Activated CD4-positive, CD25-positive, alpha-beta regulatory T cell treated with anti-CD3 and anti-CD28 coated beads, Interleukin-2, amount 50 U/mL, for 24 hours (primary cell): ENCODE data around the gene MOGAT3.
"Not testable (repeated sequence)": the region's sequence is repeated elsewhere in the genome, so short reads cannot be mapped to it uniquely, and the experiment has no call there.

ENCODE experiments used
- ATAC-seq, 2 donors: fragments of 150-1000 bp; cut with Tn5 transposase; one replicate each; pipeline ENCODE4 v1.10.0; 2021; ENCODE audit warnings: mild to moderate bottlenecking in 1 of 2, moderate library complexity in 1 of 2

The MOGAT3 gene

DNA sequence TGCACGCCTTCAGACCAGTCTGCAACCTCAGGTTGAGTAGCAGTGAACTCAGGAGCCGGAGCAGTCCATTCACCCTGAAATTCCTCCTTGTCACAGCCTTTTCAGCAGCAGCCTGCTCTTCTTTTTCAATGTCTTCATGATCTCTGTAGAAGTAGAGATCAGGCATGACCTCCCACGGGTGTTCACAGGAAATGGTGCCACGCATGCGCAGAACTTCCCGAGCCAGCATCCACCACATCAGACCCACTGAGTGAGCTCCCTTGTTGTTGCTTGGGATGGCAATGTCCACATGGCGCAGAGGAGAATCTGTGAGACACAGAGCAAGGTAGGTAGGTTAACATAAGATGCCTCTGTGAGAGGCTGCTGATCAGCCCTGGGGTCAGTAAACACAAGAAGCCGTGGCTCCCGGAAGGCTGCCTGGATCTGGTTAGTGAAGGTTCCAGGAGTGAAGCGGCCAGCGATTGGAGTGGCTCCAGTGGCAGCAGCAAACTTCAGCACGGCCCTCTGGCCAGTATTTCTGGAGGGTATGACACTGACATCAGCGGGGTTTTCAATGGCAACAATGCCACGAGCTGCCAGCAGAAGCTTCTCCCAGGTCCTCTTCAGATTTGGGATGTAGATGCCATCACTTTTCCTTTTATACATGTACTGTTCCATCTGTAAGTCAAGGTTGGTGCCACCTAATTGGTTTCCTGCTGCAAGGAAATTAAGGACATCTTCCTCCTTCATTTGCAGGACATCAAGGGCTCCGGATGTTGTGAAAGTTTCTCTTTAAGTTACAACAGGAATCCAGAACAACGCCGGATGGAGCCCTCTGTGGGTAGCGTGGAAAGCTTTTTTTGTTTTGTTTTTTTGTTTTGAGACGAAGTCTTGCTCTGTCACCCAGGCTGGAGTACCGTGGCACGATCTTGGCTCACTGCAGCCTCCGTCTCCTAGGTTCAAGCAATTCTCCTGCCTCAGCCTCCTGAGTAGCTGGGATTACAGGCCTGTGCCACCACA lies 3.2 kb upstream of the MOGAT3 start:
- ATAC-seq: not testable (repeated sequence)

- no peak for ATAC-seq
Observed at GRCh38 chr7:101202603-101202918, 1.7 kb upstream of the MOGAT3 start.

DNA sequence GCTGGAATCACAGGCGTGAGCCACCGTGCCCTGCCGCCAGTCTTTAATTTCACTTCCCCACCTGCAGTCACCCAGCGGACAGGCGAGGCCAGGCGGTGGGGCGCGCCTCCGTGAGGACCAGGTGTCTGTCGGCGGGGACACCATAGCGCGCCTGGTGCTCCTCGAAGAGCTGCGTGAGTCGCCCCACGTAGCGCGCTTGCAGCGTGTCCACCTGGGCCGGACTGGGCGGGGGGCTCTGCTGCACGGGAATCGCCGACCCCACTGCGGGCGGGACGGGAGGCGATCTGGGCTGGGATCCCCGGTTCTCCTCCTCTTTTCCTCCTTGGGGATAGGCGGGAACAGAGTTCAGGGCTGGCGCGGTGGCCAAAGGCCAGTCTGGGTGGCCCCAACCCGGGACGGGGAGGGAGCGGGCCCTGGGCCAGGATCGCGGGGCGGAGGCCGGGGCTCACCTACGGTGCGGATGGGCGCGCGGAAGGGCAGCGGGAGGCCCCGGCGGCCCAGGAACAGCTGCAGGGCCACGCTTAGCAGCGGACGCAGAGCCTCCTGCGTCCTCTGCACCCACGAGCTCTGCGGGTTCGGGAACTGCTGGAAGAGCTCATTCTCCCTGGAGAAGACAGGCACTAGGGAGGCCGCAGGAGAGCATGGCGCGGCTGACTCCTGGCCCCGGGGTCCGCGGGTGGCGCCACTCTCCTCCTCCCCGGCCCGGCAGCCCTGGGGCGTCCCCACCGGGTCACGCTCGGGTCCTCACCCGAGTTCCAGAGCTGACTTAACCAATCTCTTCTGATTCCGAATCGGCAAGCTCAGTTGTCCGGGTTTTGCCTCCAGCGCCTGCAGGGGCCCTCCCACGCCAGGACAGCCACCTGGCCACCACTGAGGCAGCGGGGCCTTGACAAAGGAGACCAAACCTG lies 1.1 kb upstream of the MOGAT3 start:
- no peak for ATAC-seq

- no peak for ATAC-seq
Observed at GRCh38 chr7:101200504-101200861, 353 bp downstream of the MOGAT3 start.

DNA sequence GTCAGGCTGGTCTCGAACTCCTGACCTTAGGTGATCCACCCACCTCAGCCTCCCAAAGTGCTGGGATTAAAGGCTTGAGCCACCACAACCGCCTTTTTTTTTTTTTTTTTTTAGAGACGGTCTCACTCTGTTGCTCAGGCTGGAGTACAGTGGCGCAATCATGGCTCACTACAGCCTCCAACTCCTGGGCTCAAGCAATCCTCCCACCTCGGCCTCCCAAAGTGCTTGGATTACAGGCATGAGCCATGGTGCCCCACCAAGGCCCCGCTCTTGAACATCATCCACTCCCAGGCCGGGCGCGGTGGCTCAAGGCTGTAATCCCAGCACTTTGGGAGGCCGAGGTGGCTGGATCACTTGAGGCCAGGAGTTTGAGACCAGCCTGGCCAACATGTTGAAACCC lies 1.3 kb downstream of the MOGAT3 start:
- ATAC-seq: not testable (repeated sequence)

DNA sequence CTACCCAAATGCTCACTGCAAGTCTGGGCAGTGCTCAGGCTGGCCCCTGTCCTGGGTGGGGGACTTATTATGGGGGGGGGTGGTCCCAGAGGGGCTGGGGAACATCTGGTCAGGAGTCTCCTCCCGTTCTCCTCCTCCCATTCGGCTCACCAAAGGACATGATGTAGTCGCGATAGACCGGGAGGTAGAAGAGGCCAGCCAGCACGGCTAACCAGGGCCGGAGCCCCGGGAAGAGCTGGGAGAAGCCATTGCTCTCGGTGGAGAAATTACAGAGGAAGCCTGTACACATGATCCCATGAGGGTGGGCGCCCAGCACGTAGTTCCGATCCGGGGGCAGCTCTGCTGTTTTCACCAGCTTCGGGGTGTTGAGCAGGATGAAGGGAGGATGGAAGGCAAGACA lies 2.4 kb downstream of the MOGAT3 start:
- ATAC-seq: no peak

DNA sequence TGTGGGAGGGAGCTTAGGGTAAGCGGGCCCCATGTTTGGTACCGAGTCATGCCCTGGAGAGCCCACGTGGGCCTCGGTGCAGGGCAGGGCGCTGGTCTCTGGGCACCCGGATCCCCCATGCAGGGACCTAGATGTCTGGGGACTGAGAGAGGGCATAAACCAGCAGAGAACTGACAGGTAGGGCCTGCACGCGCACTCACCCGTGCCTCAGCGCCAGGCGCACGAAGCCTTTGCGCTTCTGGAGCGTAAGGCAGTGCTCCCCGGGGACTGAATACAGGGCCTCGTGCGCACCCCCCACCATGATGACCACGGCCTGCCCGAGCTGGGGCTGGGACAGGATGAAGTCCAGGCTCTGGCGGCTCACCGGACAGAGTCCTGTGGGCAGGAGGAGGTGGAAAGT lies 2.8 kb downstream of the MOGAT3 start:
- ATAC-seq: no peak

DNA sequence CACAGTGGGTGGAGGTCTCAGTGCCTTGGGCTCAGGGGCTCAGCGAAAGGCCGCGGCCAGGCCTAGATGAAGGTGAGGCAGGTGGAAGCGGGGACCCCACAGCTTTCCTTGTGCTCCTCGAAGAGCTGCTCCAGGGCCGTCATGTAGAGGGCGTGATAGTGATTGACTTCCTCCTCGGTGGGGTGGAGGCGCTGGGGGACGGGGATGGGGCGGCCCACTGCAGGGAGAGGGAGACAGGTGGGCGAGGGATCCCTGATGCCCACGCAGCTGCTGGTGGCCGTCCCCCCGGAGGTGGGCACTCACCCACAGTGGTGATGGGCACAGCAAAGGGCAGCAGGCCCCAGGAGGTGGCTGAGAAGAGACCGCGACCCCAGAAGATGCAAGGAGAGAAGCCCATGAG lies 5.0 kb downstream of the MOGAT3 start:
- no peak for ATAC-seq

DNA sequence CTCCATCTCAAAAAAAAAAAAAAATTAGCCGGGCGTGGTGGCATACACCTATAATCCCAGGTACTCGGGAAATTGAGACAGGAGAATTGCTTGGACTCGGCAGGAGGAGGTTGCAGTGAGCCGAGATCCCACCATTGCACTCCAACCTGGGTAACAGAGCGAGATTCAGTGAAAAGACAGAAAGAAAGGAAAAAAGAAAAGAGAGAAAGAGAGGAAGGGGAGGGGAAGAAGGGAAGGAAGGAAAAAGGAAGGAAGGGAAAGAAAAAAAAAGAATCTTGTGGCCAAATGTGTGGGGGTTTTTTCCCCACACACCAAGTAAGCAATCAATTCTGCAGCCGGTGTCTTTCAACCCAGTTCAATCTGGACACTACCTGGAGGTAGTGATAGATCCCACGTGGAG lies 11.7 kb downstream of the MOGAT3 start:
- ATAC-seq: no peak

DNA sequence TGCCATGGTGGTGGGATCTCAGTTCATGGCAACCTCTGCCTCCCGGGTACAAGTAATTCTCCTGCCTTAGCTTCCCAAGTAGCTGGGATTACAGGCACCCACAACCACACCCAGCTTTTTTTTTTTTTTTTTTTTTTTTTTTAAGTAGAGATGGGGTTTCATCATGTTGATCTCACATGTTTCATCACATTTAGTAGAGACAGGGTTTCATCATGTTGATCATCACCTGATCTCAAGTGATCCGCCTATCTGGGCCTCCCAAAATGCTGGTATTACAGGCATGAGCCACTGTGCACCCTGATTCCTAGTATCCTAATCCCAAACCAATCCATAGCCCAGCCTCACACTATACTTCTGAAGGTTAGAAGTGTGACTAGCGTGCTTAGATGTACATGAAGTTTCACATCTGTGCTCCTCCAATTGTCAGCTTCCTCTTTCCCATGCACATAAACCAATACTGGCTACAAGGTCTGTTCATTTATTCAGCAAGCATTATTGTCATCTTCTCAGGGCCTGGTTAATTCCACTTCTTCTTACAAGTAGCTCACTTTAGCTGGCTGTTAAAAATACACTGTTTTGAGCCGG lies 13.9 kb downstream of the MOGAT3 start:
- ATAC-seq: no peak

DNA sequence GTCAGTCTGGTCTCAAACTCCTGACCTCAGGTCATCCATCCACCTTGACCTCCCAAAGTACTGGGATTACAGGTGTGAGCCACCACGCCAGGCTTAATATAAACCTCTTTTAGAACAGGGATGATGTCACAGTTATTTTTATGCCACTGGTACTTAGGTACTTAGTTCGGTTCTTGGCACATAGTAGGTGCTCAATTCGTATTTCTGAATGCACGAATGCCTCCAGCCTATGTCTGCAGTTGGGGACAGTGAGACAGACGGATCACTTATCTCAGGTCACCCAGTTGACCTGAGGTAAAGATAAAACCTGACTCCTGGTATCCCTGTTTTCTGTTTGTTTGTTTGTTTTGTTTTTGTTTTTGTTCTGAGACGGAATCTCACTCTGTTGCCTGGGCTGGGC lies 14.6 kb downstream of the MOGAT3 start:
- ATAC-seq: no peak

DNA sequence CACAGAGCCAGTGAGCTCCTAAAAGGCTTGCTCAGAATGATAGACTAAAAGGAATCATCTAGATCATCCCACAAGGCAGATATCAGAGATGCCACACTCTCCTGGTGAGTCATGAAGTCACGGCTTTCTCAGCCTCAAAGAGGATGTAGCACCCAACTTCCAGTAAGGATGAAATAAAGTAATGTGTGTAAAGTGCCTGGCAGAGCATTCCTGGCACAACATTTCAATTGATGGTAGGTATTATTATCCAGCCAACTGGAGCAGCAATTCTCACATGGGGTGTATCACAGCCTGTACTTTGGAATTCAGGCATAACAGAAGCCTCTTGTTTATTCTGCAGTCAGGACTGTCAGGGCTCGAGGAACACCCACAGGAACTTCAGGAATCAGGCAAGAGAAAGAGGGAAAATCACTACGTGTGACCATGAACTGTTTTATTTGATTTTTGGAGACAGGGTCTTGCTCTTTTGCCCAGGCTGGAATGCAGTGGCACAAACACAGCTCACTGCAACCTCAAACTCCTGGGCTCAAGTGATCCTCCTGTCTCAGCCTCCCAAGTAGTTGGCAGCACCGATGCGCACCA lies 15.5 kb downstream of the MOGAT3 start:
- ATAC-seq: no peak

GRCh38 chr7:101180130-101180755 lies 20.6 kb downstream of the MOGAT3 start, which contains the start of gene NAT16:
TSS of gene NAT16 (minus strand) at chr7:101180293. CDS start at chr7:101174807, 5,486 bp downstream.
- no peak for ATAC-seq

DNA sequence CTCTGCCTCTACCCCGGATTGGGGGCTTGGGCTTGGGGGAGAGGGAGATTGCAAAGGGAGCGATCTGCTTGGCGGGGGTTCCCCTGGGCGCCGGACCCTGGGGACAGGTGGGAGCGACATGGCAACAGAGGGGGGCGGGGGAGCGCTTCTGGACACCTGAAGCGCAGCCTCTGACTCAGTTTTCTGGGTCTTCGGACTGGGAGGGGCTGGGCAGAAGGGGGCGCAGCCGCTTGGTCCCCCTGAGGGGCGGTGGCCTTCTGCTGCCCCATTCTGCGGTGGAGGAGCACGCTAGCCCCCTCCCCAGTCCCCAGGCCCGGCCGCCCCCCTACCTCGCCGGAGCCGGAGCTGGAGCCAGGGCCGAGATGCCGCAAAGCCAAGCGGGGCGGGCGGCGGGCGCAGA lies 21.1 kb downstream of the MOGAT3 start:
- ATAC-seq: no peak

DNA sequence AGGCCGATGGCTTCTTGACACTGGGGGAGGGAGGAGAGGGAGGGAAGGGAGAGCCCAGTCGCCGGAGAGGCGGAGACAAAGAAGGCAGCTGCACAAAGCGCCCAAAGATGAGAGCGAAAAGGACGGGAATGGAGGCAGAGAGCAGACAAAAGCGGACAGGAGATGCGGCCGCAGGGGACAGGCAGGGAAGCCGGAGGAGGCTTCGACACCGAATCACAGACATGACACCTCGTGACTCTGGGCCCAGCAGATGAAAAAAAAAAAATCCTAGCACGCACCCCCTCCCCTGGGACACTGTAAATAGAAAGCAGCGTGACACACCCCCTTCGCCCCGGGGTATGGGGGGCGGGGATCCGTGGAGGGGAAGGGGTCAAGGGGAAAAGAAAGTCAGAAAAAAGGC lies 21.7 kb downstream of the MOGAT3 start:
- ATAC-seq: no peak

- ATAC-seq: no peak
Observed at GRCh38 chr7:101177644-101178043, 23.2 kb downstream of the MOGAT3 start.

DNA sequence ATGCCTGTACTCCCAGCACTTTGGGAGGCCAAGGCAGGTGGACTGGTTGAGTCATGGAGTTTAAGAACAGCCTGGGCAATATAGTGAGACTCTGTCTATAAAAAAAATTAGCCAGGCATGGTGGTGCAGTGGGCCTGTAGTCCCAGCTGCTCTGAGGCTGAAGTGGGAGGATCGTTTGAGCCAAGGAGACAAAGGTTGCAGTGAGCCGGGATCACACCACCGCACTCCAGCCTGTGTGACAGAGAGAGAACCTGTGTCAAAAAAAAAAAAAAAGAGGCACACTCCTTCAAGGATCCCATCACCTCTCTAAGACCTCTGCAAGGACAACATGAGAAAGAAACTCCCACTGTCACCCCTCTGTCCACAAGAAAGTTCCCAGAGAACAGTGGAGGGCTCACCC lies 25.2 kb downstream of the MOGAT3 start:
- no peak for ATAC-seq

DNA sequence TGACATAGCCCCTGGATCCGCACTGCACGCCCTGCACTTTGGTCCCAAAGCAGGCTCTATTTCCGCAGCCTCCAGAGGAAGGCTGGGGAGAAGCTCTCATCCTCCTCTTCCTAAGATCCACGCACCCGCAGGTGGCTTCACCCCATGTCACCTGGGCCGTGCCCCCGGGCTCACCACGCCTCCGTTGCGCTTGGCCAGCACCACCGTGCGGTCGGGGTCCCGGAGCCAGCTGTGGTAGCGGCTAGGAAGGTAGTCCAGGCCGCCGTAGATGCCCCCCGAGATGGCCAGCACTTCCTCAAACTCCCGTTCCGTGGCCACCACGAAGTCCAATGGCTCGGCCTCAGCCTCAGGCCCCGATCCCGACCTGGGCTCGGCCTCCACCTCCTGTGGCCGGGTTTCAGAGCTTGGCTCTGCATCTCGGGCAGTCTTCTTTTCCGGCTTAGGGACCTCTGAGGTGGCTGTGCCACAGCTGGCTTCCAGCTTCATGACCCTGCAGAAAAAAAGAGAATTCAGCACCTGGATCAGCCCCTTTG lies 26.4 kb downstream of the MOGAT3 start:
- ATAC-seq: no peak

GRCh38 chr7:101173752-101174244 lies 27.0 kb downstream of the MOGAT3 start:
- ATAC-seq: peak; percentile 53 to 64

GRCh38 chr7:101172854-101173751 lies 27.7 kb downstream of the MOGAT3 start:
- ATAC-seq: no peak
